Neural progenitor cell (in vitro differentiated cells): ENCODE data around the gene ABL2.

Experiments
- CTCF ChIP-seq: fragments of 200-600 bp; sonication (generic); IDR thresholded peaks from 2 replicates; pipeline ENCODE4 v1.5.1; 2017; ENCODE audit warnings: antibody characterized with exemption, mild to moderate bottlenecking
- EZH2 ChIP-seq: fragments of 200-600 bp; sonication (generic); IDR thresholded peaks from 2 replicates; pipeline ENCODE4 v1.6.1; 2017; ENCODE audit warnings: antibody characterized with exemption, mild to moderate bottlenecking, moderate library complexity

GRCh38 chr1:179195376-179195775, 34.1 kb downstream of the ABL2 start:
- TF ChIP-seq CTCF (no peak), EZH2 (no peak)
